ENCODE measurements around the gene AKT2.

The AKT2 gene

DNA sequence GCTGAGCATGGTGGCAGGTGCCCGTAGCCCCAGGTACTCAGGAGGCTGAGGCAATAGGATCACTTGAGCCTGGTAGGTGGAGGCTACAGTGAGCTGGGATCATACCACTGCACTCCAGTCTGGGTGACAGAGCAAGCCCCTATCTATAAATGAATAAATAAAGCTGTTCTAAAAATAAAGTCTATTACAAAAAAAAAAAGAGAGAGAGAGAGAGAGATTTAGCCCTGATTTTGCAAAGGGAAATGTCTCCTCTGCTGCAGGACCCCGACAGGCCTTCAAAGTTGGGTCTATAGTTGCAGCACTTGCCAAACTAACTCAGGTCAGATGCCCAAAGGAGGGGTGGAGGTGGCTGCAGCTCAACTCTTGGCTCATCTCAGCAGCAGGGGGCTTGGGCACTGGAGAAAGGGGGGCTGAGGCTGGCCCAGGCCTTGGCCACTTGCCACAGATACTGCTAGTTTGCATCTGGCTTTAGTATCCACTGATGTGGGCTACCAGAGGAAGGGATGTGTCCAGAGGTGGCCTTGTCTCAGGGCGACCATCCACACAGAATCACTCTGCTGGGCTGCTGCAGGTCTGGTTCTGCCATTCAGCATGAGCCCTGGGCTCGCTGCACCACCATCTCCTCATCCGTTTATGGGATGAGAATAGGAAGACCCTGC lies 30.8 kb upstream of the AKT2 start:
- no peak overlapping the region for H3K4me2 ChIP-seq (ENCODE audit: low read length)
- no peaks in the 10 kb centered on the region for H3K27me3 ChIP-seq (ENCODE audit: low read depth, low read length)
- H3K79me2 ChIP-seq (ENCODE audit: low read length) = no peaks in the 10 kb centered on the region
- no peak for TF ChIP-seq EZH2phosphoT487 (IDR thresholded peaks at IDR 0.05; ENCODE audit: low read depth)
- TF ChIP-seq, protein P1, sequence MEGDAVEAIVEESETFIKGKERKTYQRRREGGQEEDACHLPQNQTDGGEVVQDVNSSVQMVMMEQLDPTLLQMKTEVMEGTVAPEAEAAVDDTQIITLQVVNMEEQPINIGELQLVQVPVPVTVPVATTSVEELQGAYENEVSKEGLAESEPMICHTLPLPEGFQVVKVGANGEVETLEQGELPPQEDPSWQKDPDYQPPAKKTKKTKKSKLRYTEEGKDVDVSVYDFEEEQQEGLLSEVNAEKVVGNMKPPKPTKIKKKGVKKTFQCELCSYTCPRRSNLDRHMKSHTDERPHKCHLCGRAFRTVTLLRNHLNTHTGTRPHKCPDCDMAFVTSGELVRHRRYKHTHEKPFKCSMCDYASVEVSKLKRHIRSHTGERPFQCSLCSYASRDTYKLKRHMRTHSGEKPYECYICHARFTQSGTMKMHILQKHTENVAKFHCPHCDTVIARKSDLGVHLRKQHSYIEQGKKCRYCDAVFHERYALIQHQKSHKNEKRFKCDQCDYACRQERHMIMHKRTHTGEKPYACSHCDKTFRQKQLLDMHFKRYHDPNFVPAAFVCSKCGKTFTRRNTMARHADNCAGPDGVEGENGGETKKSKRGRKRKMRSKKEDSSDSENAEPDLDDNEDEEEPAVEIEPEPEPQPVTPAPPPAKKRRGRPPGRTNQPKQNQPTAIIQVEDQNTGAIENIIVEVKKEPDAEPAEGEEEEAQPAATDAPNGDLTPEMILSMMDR (IDR thresholded peaks at IDR 0.05; ENCODE audit: low read depth, low read length) = no peak
- no peaks in the 10 kb centered on the region for H3K9me3 ChIP-seq (ENCODE audit: insufficient read depth, low read length)
- H3K27ac ChIP-seq (ENCODE audit: low read length) = no peak overlapping the region
- H3K36me3 ChIP-seq (replicated peaks; ENCODE audit: low read depth, low read length) = peaks cover 14% of the 10 kb centered on the region
- no peak overlapping the region for H3K9ac ChIP-seq (ENCODE audit: low read length)
- H3K4me3 ChIP-seq (ENCODE audit: low read length) = no peak overlapping the region
- no peaks in the 10 kb centered on the region for H4K20me1 ChIP-seq (ENCODE audit: insufficient read depth, low read length)
- H2AFZ ChIP-seq (ENCODE audit: low read depth, low read length) = no peak overlapping the region
- no peaks in the 10 kb centered on the region for H3K4me1 ChIP-seq (ENCODE audit: low read length)

DNA sequence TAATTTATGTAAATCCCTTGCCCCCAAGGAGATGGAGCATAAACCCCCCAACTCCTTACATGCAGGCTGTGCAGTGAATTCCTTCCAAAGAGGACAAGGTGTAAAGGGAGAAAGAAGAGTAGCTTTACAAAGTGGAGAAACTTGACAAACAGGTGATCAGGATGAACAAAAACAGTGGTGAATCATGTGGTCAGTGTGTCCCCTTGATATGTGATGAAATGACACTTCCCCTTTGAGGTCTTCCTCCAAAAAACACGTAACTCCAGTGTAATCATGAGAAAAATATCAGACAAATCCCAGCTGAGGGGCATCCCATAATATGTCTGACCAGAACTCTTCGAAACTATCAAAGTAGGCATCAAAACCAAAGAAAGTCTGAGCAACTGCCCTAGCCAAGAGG lies 29.5 kb upstream of the AKT2 start:
- Histone ChIP-seq H3K79me2 (ENCODE audit: low read length) (no peaks in the 10 kb centered on the region), H3K4me3 (ENCODE audit: low read length) (no peak overlapping the region), H4K20me1 (ENCODE audit: insufficient read depth, low read length) (no peaks in the 10 kb centered on the region), H3K4me1 (ENCODE audit: low read length) (no peaks in the 10 kb centered on the region), H3K9ac (ENCODE audit: low read length) (no peak overlapping the region), H2AFZ (ENCODE audit: low read depth, low read length) (no peak overlapping the region), H3K9me3 (ENCODE audit: insufficient read depth, low read length) (no peaks in the 10 kb centered on the region), H3K27ac (ENCODE audit: low read length) (no peak overlapping the region), H3K4me2 (ENCODE audit: low read length) (no peak overlapping the region), H3K36me3 (replicated peaks; ENCODE audit: low read depth, low read length) (peaks cover 8% of the 10 kb centered on the region), H3K27me3 (ENCODE audit: low read depth, low read length) (no peaks in the 10 kb centered on the region)
- TF ChIP-seq, protein P1 (IDR thresholded peaks at IDR 0.05; ENCODE audit: low read depth, low read length) = no peak
- no peak for TF ChIP-seq EZH2phosphoT487 (IDR thresholded peaks at IDR 0.05; ENCODE audit: low read depth)

DNA sequence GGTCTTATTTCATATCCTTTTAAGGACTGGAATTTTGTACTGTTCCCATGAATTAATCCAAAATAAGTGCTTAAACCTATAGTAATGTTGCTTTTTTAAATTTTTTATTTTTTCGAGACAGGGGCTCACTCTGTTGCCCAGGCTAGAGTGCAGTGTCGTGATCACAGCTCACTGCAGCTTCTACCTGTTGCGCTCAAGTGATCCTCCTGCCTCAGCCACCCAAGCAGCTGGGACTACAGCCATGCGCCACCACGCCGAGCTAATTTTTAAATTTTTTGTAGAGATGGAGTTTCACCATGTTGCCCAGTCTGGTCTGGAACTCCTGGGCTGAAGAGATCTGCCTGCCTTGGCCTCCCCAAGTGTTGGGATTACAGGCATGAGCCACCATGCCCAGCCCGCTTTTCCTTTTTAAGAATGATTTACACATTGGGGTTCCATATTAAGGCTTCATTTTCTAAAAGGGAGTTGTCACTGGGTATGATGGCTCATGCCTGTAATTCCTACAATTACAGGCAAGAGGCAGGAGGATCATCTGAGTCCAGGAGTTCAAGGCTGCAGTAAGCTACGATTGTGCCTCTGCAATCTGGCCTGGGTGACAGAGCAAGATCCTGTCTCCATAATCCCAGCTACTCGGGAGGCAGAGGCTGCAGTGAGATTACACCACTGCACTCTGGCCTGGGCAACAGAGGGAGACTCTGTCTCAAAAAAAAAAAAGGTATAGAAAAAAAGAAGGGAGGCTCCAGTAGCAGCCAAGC lies 28.3 kb upstream of the AKT2 start:
- Histone ChIP-seq H2AFZ (ENCODE audit: low read depth, low read length) (no peak overlapping the region), H4K20me1 (ENCODE audit: insufficient read depth, low read length) (no peaks in the 10 kb centered on the region), H3K27ac (ENCODE audit: low read length) (no peak overlapping the region), H3K9ac (ENCODE audit: low read length) (no peak overlapping the region), H3K79me2 (ENCODE audit: low read length) (no peaks in the 10 kb centered on the region), H3K4me3 (ENCODE audit: low read length) (no peak overlapping the region), H3K4me2 (ENCODE audit: low read length) (no peak overlapping the region), H3K36me3 (replicated peaks; ENCODE audit: low read depth, low read length) (peaks cover 6% of the 10 kb centered on the region), H3K4me1 (ENCODE audit: low read length) (no peaks in the 10 kb centered on the region), H3K9me3 (ENCODE audit: insufficient read depth, low read length) (no peaks in the 10 kb centered on the region), H3K27me3 (ENCODE audit: low read depth, low read length) (no peaks in the 10 kb centered on the region)
- TF ChIP-seq, protein P1 (IDR thresholded peaks at IDR 0.05; ENCODE audit: low read depth, low read length) = no peak
- TF ChIP-seq EZH2phosphoT487 (IDR thresholded peaks at IDR 0.05; ENCODE audit: low read depth) = no peak

DNA sequence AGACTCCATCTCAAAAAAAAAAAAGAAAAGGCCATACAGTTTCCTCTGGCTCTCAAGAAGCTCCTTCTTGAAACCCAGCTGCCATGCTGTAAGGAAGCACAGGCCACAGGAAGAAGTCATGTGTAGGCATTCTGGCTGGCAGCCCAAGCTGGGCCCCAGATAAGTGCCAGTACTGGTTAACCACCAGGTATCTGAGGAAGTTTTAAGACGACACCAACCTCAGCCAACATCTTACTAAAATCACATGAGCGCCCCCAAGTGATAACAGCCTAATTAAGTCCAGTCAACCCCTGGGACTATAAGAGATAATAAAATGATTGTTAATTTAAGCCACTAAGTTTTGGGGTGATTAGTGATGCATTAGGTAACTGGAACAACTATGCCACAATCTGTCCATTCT lies 27.4 kb upstream of the AKT2 start:
- Histone ChIP-seq H3K9ac (ENCODE audit: low read length) (no peak overlapping the region), H3K9me3 (ENCODE audit: insufficient read depth, low read length) (no peaks in the 10 kb centered on the region), H3K4me2 (ENCODE audit: low read length) (no peak overlapping the region), H3K4me1 (ENCODE audit: low read length) (no peaks in the 10 kb centered on the region), H3K4me3 (ENCODE audit: low read length) (no peak overlapping the region), H2AFZ (ENCODE audit: low read depth, low read length) (no peak overlapping the region), H4K20me1 (ENCODE audit: insufficient read depth, low read length) (no peaks in the 10 kb centered on the region), H3K36me3 (replicated peaks; ENCODE audit: low read depth, low read length) (peaks cover 4% of the 10 kb centered on the region), H3K79me2 (ENCODE audit: low read length) (no peaks in the 10 kb centered on the region), H3K27ac (ENCODE audit: low read length) (no peak overlapping the region), H3K27me3 (ENCODE audit: low read depth, low read length) (no peaks in the 10 kb centered on the region)
- TF ChIP-seq, protein P1 (IDR thresholded peaks at IDR 0.05; ENCODE audit: low read depth, low read length) = peak; percentile 34
- no peak for TF ChIP-seq EZH2phosphoT487 (IDR thresholded peaks at IDR 0.05; ENCODE audit: low read depth)
